Glomerular visceral epithelial cell (primary cell): Measurements from ENCODE around the gene CUL7.
"Not testable (repeated sequence)": the region's sequence is repeated elsewhere in the genome, so short reads cannot be mapped to it uniquely, and the experiment has no call there.

Source experiments
- DNase-seq: peaks from one replicate; pipeline ENCODE4 v3.0.0-alpha.2; 2016; ENCODE audit errors: extremely low spot score

CUL7 gene

GRCh38 chr6:43045371-43045930 lies 8.2 kb downstream of the CUL7 start:
- no peak for DNase-seq

GRCh38 chr6:43043310-43043709 lies 10.3 kb downstream of the CUL7 start:
- no peak for DNase-seq

GRCh38 chr6:43041475-43041874 lies 12.2 kb downstream of the CUL7 start:
- DNase-seq = not testable (repeated sequence)

GRCh38 chr6:43040542-43041257 lies 13.0 kb downstream of the CUL7 start:
- DNase-seq = no peak

GRCh38 chr6:43038727-43039126 lies 14.9 kb downstream of the CUL7 start:
- no peak for DNase-seq

- DNase-seq = no peak
Observed at GRCh38 chr6:43037706-43038105, 15.9 kb downstream of the CUL7 start.

- DNase-seq = no peak
Observed at GRCh38 chr6:43037197-43037596, 16.5 kb downstream of the CUL7 start.

- DNase-seq = no peak
Observed at GRCh38 chr6:43036712-43037111, 16.9 kb downstream of the CUL7 start.

GRCh38 chr6:43035495-43036194 lies 18.0 kb downstream of the CUL7 start:
- DNase-seq = no peak

- no peak for DNase-seq
Observed at GRCh38 chr6:43034190-43034525, 19.5 kb downstream of the CUL7 start.

- DNase-seq = no peak
Observed at GRCh38 chr6:43033496-43034189, 20.0 kb downstream of the CUL7 start.

- no peak for DNase-seq
Observed at GRCh38 chr6:43032326-43032725, 21.3 kb downstream of the CUL7 start.

GRCh38 chr6:43029120-43029519 lies 24.5 kb downstream of the CUL7 start:
- DNase-seq = no peak

GRCh38 chr6:43026365-43026764 lies 27.3 kb downstream of the CUL7 start:
- DNase-seq = no peak

- DNase-seq = no peak
Observed at GRCh38 chr6:43024436-43024835, 29.2 kb downstream of the CUL7 start.

GRCh38 chr6:43021270-43022047 lies 32.2 kb downstream of the CUL7 start, which contains the start of gene RRP36:
Gene RRP36, plus strand, starts transcription at chr6:43021623. Its CDS starts 32 bp downstream, at chr6:43021655.
- DNase-seq = peak; percentile 75

GRCh38 chr6:43020847-43021246 lies 32.8 kb downstream of the CUL7 start:
- peak; percentile 20 for DNase-seq

- DNase-seq = no peak
Observed at GRCh38 chr6:43020052-43020705, 33.5 kb downstream of the CUL7 start.

- DNase-seq = no peak
Observed at GRCh38 chr6:43019152-43019551, 34.5 kb downstream of the CUL7 start.

- DNase-seq = no peak
Observed at GRCh38 chr6:43016943-43017334, 36.7 kb downstream of the CUL7 start.
